GM19023 (cell line): ENCODE data around the gene SPATA12.

ENCODE experiments used
- ATAC-seq: cut with Tn5 transposase; IDR thresholded peaks from one replicate; pipeline ENCODE4 v1.9.1; 2021; ENCODE audit warnings: mild to moderate bottlenecking, moderate library complexity; ENCODE audit not compliant: unreplicated experiment

SPATA12 gene

DNA sequence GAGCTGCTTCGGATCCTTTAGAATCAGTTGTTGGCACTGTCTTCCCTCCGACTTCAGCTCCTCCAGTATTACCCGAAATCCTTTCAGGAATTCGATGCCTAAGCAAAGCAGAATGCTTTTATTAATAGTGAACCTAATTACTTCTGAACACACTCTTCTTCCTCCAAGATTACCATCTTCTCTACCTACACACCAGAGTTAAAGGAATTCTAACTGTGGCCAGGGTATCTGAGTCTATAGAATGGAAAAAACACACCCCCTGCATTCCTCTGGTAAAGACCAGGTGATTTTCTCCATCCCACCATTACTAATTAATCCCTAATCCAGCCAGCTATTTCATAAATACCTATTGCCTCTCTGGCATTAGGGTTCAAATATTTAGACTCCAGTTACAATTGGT is 49.8 kb downstream of the SPATA12 start:
- ATAC-seq: no peak

GRCh38 chr3:57110798-57111197 is 50.3 kb downstream of the SPATA12 start:
- no peak for ATAC-seq

- ATAC-seq: no peak
Observed at GRCh38 chr3:57112206-57112605, 51.7 kb downstream of the SPATA12 start.

- ATAC-seq: no peak
Observed at GRCh38 chr3:57116501-57116900, 56.0 kb downstream of the SPATA12 start.

- ATAC-seq: no peak
Observed at GRCh38 chr3:57118254-57118653, 57.8 kb downstream of the SPATA12 start.

DNA sequence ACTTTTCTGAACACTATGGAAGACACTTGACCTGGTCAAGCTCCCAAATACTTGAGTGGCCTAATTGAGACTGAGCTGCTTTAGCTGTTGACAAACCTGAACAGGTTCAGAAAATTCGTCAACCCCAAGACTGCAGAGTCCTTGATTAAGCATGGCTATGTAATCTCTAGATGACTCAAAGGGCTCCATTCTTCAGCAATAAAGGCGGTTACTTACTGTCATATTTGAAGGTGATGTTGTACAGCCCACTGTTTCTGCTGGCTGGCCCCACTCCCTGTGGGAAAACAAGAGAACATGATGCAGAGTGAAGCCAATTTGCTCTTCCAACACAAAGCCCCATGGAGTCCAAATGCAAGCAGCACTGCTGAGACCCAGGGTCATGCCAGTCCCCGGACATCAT is 59.6 kb downstream of the SPATA12 start:
- no peak for ATAC-seq

DNA sequence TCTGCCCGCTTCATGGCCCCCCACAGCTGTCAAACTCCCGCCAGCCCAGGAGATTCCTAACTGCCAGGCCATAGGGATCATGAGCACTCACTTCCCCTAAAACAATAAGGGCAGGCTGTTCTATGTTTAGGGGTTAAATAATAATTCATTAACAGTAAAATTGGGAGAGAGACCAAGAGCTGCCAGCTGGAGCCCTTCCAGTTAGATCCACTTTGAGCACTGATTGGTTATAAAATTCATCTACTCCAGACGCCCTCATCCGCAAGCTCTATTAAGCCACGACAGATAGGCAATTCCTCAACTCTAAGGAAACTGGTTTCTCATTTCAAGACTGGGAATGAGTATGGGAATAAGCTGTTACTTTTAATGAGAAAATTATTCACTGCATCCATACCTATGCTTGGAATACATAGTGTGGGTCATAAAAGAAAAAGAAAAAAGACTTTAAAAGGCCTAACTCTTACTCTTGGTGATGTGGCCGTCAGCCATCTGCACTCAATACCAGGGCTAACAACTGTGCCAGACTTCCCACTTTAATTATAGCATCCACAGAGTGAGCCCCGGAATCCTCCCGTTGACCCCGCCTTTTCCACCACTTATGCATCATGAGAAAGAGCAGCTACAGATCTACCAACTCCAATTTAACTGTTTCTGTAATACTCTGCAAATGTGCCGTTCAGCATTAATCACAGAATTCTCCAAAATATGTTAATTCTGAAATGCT is 60.1 kb downstream of the SPATA12 start:
- no peak for ATAC-seq
